Mucosa of gallbladder (tissue), 1 donor: ENCODE data around the gene TFAP2A. TPM values are rescaled to one million over a fixed set of nuclear protein-coding genes. Genes with fewer than 3 reads are reported as not detected.

Experiments used
- DNase-seq: peaks from one replicate; pipeline ENCODE4 v3.0.0-alpha.2; 2020; ENCODE audit warnings: low spot score
- total RNA-seq: library from RNA; stranded (reverse); gene quantifications from one replicate; pipeline ENCODE4 v1.2.1, GENCODE V29; 2021
- donor health status: DM: no; HTN: no; CAD: no.

The TFAP2A gene
- total RNA-seq, 1 donor from 2014 or later: 0.89 TPM

- no peak for DNase-seq
These were observed 15.4 kb downstream of the TFAP2A start for GRCh38 chr6:10399451-10399850.

DNA sequence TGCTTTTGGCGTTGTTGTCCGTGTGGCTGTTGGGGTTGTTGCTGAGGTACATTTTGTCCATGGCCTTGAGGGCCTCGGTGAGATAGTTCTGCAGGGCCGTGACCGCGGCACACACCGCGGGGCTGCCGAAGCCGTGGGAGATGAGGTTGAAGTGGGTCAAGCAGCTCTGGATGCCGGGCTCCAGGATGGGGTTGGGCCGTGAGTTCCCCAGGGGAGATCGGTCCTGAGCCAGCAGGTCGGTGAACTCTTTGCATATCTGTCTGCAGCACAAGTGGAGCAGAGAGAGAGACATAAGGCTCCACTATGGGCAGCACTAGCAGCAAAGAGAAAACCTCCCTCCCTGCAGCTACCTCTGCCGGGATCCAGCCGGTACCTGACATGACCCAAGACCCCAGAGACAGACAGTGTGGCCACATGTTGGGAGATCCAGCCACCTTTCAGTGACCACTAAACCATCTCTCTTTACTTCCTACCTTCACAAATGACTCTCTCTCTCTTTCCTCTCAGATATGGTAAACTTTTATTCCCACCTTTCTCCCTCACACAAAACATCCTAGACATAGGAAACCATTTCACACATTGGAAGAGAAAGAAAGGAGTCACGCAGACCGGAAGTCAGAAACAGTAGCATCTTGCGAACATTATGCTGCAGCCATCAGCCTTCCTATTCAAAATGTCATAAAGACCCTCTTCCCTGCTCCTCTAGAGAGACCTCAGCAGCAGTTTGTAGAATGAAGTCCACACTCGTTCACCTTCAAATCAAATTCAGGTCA is 16.2 kb downstream of the TFAP2A start:
- DNase-seq: no peak

- DNase-seq: no peak
These were observed 17.0 kb downstream of the TFAP2A start for GRCh38 chr6:10397756-10398445.

GRCh38 chr6:10396785-10397184 is 18.1 kb downstream of the TFAP2A start:
- no peak for DNase-seq

- no peak for DNase-seq
These were observed 18.9 kb downstream of the TFAP2A start for GRCh38 chr6:10395704-10396546.

- DNase-seq: no peak
These were observed 19.6 kb downstream of the TFAP2A start for GRCh38 chr6:10395171-10395703.

DNA sequence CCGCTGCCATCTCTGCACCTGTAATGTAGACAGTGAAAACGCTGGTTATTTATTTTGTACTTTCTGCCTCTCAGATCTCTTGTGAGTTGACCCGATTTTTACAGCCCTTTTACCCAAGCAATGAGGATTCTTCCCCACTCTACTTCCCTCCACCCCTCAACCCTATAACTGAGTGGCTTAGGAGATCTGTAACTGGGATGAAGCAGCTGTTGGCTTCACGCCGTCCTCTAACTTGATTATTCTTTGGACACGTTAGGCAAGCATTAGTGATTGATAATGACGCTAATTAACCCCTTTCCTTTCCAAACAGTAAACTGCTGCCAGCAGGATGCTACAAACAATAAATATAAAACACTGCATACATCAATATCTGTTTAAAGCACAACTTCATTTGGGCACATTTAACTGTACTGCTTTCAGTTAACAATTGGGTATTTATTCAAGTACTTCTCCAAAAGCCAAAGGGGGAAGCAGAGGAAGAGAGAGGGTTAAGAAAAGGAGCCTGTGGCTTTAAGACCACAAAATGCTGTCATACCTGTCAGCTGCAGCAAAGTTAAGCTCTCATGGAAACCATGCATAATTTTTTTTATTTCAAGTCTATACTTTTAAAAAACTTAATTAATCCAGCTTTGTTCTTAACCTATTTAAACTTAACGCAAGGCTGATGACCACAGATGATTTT is 21.2 kb downstream of the TFAP2A start:
- no peak for DNase-seq

DNA sequence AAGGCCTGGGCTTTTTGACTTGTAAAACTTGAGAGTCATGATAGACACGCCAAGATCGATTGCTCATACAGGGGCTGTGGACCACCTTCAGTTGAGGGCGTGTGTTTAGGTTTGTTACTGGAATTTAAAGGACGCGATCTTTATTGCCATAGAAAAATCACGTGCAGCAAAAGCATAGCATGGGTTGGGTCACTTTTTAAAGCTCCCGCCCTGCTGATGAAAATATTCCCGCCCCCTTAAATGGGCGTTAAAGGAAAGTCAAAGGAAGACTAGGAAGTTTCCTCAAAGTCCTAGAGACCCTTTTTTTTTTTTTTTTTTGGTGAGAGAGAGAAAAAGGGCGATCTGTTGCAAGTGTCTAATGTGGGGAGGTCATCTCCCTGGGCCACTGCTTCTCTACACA is 23.1 kb downstream of the TFAP2A start:
- DNase-seq: no peak

- DNase-seq: no peak
These were observed 23.6 kb downstream of the TFAP2A start for GRCh38 chr6:10391299-10391630.

DNA sequence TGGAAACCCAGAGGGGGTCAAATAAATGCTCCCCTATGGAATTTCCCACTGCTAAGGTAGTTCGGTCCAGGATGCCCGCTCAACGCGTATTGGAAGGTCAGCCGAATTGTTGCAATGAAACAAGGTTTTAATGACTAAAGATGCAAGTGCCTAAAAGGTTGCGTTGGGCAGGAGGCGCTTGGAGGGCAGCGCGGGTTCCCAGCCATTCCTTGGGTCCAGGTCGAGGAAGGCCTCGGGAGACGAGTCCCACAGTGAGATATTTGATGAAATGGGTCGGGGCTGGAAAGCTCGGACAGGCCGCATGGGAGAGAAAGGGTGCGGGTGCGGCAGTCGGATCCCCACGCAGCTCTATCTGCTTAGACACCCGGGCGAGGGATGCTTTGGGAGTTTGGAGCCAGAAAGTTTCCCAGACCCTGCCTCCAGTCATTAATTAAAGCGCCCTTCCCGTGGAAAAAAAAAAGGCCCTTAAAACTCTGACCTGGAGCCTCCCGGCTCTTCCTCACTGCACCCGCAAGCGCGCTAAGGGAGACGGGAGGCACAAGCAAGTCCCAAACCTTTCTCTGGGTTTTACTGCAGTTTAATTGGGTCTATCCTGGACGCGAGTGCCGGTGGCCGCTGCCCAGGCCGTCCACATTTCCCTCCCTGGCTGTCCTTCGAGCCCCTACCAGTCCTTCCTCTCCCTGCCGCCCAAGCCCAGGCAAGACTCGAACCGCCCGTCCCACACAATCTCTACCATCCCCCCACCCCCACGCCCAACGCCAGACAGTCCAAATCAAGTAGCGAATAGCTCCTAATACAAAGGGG is 24.2 kb downstream of the TFAP2A start:
- no peak for DNase-seq

DNA sequence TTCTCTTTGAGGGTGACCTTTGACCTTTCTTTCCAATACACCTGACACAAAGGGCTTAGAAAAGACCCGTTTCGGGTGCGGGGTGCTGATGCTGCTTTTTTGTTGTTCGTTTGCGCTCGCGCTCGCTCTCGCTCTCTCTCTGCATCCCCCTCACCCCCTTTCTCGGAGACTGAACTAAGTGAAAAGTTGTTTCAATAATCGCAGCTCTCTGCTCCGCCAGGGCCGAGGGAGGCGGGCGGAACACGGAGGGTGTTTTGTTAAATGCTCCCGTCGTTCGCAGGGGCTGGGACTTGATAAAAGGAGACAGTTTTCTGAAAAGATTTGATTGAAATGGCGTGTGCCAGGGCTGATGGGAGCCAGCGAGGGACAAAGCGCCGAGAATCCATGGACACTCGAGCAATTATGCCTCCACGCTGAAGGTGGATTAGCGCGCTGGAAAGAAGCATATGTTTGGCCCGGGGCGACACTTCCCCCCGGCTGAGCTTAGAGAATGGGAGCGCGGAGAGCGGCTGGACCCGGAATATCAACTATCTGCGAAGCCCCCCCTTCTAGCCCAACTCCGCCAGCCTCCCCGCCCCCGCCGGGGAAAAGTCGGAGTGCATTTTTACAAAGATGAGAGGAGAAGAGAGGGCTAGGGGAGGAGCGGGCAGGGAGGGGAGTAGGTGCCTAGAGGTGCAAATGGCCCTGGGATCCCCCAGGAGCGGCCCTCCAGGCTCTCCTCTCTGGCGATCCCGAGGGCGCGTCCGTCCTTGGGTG is 25.0 kb downstream of the TFAP2A start:
- no peak for DNase-seq

- DNase-seq: no peak
These were observed 27.9 kb downstream of the TFAP2A start for GRCh38 chr6:10386756-10387654.

DNA sequence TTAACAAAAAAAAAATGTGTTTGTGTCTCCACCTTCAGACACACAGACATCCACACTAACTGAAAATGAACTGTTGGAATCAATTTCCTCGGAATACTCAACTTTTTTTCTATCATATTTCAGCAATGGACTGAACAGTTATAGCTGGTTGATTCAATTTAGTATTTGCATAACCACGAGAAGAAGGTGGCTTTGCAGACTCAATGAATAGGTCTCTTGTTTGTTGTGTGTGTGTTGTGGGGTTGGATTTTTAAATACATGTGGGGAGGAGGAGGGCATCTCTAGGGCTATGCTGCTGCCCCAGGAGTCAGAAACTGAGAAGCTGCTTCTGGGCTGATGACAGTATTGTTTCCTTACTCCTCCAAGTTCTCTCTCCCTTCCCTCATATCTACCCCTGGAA is 28.7 kb downstream of the TFAP2A start:
- no peak for DNase-seq

- DNase-seq: no peak
These were observed 29.2 kb downstream of the TFAP2A start for GRCh38 chr6:10385524-10386132.

DNA sequence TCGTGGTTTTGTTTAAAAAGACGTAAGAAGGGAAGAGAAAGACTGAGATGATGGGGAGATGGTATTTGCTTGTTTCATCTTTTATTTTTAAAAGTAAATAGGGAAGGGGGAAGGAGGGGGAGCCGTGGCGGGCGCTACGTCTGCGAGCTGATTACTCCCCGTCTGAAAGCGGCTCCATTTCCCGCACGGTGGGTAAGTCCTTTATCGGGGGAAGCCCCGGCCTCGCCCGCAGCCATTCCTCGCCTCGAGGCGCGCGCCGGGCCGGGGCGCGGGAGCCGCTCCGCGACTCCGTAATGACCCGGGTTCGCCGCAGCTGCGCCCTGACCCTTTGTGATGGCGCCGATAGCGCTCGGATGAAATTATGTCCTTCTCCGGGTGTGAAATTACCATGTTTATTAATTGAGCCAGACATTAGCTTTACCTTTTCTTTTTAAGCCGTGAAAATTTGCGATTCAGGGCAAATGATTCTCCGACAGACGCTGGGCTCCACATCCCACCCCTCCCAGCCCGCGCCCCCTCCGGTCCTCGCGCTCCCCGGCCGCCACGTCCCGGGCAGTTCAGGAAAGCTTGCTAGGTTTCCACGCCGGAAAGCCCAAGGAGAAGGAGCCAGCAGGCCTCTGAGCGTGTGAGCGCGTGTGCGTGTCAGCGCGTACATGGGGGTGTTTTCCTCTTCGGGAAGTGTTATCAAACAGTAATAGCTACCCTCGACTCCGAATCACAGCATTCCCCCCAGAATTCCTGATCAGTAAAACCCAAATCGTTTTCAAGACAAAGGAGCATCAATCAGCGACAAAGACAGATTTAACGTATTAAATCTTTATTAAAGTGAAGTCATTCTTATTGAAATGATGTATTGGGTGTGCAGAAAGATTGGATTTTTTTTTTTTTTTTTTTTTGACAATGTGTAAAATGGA is 30.0 kb downstream of the TFAP2A start:
- DNase-seq: no peak

DNA sequence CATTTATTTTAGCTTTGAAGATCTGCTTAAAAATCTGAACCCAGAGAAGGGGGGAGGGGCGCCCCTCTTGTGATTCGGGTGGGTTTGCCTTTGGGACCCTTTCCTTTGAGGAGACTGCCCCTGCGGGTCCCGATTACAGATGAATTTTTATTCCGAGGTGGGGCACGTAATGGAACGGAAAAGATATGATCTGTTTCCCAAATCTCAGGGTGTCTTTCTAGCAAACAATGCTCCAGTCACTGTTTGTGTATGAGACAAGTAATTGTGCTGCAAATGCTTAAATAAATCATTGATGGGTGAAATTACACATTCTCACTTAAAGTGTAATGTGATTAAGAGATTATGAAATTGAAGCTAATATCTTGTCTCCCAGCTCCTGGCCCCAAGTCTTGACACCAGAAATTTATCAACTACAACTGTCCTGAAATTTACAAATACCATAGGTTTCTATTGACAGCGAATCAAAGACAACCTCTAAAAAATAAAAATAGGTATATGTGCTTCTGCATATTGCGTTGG is 30.7 kb downstream of the TFAP2A start:
- DNase-seq: no peak

GRCh38 chr6:10383331-10384090 is 31.4 kb downstream of the TFAP2A start:
- DNase-seq: no peak
